HG03432 (cell line): ENCODE results near the gene SLC22A16.

Experiments
- ATAC-seq: cut with Tn5 transposase; IDR thresholded peaks from one replicate; pipeline ENCODE4 v1.9.1; 2021; ENCODE audit warnings: mild to moderate bottlenecking, moderate library complexity; ENCODE audit not compliant: unreplicated experiment

Gene SLC22A16

GRCh38 chr6:110409794-110410193 lies 66.6 kb downstream of the SLC22A16 start:
- no peak for ATAC-seq

- ATAC-seq = no peak
Measured at GRCh38 chr6:110408901-110409300, 67.5 kb downstream of the SLC22A16 start.

GRCh38 chr6:110404607-110405006 lies 71.8 kb downstream of the SLC22A16 start:
- no peak for ATAC-seq

GRCh38 chr6:110401585-110402176 lies 74.7 kb downstream of the SLC22A16 start:
- ATAC-seq = no peak

- no peak for ATAC-seq
Measured at GRCh38 chr6:110400208-110400607, 76.2 kb downstream of the SLC22A16 start.

GRCh38 chr6:110399219-110400071 lies 77.0 kb downstream of the SLC22A16 start:
- ATAC-seq = no peak

- no peak for ATAC-seq
Measured at GRCh38 chr6:110398778-110399177, 77.6 kb downstream of the SLC22A16 start.

- no peak for ATAC-seq
Measured at GRCh38 chr6:110395221-110395620, 81.2 kb downstream of the SLC22A16 start.

GRCh38 chr6:110394409-110394808 lies 82.0 kb downstream of the SLC22A16 start:
- ATAC-seq = no peak

GRCh38 chr6:110392727-110393126 lies 83.7 kb downstream of the SLC22A16 start:
- no peak for ATAC-seq

- ATAC-seq = no peak
Measured at GRCh38 chr6:110390404-110390803, 86.0 kb downstream of the SLC22A16 start.

GRCh38 chr6:110389689-110390382 lies 86.6 kb downstream of the SLC22A16 start:
- no peak for ATAC-seq

GRCh38 chr6:110387986-110388385 lies 88.4 kb downstream of the SLC22A16 start:
- no peak for ATAC-seq

GRCh38 chr6:110385458-110385863 lies 91.0 kb downstream of the SLC22A16 start:
- ATAC-seq = no peak

GRCh38 chr6:110378552-110378951 lies 97.9 kb downstream of the SLC22A16 start:
- ATAC-seq = no peak
